ENCODE measurements around the gene NCK2.
"Not testable (repeated sequence)": the region's sequence is repeated elsewhere in the genome, so short reads cannot be mapped to it uniquely, and the experiment has no call there.

Gene NCK2

DNA sequence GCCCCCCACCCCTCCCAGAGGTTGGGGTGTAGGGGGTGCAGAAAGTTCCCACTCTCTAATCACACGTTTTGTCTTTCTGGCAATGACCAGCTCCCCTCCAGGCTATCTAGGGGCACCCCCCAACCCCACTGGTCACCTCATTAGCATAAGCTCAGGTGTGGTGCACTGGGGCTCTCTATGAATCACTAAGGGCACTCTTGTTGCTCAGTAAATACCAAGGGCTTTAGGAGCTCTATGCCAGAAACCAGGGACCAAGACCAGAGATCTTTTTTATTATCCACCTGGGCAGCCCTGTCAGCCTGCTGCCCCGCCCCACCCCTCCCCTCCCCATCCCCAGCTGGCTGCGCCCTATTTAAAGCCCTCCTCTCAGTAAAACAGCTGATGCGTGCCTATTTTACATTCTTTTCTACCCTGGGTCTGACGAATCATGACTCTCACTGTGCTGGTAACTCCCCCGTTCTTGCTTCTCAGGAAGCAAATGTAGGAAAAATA, 24.3 kb downstream of the NCK2 start:
- TF ChIP-seq, protein P1, sequence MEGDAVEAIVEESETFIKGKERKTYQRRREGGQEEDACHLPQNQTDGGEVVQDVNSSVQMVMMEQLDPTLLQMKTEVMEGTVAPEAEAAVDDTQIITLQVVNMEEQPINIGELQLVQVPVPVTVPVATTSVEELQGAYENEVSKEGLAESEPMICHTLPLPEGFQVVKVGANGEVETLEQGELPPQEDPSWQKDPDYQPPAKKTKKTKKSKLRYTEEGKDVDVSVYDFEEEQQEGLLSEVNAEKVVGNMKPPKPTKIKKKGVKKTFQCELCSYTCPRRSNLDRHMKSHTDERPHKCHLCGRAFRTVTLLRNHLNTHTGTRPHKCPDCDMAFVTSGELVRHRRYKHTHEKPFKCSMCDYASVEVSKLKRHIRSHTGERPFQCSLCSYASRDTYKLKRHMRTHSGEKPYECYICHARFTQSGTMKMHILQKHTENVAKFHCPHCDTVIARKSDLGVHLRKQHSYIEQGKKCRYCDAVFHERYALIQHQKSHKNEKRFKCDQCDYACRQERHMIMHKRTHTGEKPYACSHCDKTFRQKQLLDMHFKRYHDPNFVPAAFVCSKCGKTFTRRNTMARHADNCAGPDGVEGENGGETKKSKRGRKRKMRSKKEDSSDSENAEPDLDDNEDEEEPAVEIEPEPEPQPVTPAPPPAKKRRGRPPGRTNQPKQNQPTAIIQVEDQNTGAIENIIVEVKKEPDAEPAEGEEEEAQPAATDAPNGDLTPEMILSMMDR (IDR thresholded peaks at IDR 0.05; ENCODE audit: poor library complexity, severe bottlenecking), result no peak
- ATAC-seq (ENCODE audit: low read depth), result peak; percentile 82
- peaks cover 11% of the 10 kb centered on the region for H3K4me1 ChIP-seq (ENCODE audit: insufficient read depth, poor library complexity, severe bottlenecking)

DNA sequence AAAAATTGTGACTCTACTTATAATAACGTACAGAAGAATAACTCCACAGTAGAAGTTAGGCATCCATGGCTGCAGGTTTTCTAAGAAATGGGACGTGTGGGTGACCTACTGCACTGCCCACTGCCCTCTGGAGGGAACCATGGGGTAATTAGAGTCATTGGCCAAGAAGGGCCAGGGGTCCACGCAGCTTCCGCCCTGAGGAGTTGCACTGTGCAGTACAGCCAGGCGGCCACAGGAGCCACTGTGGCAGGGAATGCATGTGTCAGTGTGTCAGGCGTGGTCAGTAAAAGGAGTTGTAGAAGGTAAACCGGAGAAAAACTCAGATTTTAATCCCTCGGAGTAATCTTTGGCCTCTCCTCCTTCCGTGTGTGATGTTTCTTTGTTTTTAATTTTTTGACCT, 24.8 kb downstream of the NCK2 start:
- DNase-seq (ENCODE audit: low spot score), result no peak
- TF ChIP-seq, protein P1 (IDR thresholded peaks at IDR 0.05; ENCODE audit: poor library complexity, severe bottlenecking), result no peak
- ATAC-seq (ENCODE audit: low read depth), result peak; percentile 31; the same call in 1 of the 3 replicates

More for the DNA sequence above, 24.3 kb downstream of the NCK2 start:
- no peak for DNase-seq (ENCODE audit: low spot score)
- Histone ChIP-seq H3K4me3 (ENCODE audit: severe bottlenecking) (no peak overlapping the region), H3K27ac (ENCODE audit: poor library complexity, severe bottlenecking) (peak overlapping the region; percentile 13), H3K36me3 (ENCODE audit: low read depth) (peaks cover 3% of the 10 kb centered on the region; the same call in 1 of the 2 replicates), H3K9me3 (ENCODE audit: severe bottlenecking) (no peaks in the 10 kb centered on the region), H3K27me3 (ENCODE audit: insufficient read depth, poor library complexity, severe bottlenecking) (no peaks in the 10 kb centered on the region)

DNA sequence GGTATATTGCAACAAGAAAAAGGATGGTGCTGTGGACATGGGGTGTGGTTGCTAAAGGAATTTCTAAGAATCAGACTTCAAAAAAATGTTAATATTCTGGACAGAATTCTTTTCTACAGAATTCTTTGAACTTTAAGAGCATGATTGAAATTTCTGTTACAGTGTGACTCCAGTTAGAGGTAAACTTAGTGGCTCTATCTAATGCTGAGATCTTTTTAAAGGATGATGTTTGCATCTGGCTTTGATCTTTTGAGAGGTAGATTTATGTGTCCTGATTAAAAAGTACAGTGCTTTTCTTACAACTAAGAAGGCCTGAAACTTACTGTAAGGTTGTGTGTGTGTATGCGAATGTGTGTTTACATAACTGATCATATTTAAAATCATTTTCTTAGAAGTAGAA, 25.4 kb downstream of the NCK2 start:
- ATAC-seq (ENCODE audit: low read depth) (no peak), DNase-seq (ENCODE audit: low spot score) (no peak)
- TF ChIP-seq, protein P1 (IDR thresholded peaks at IDR 0.05; ENCODE audit: poor library complexity, severe bottlenecking), result no peak
- Histone ChIP-seq H3K27me3 (ENCODE audit: insufficient read depth, poor library complexity, severe bottlenecking) (no peaks in the 10 kb centered on the region), H3K36me3 (ENCODE audit: low read depth) (peaks cover 3% of the 10 kb centered on the region; the same call in 1 of the 2 replicates), H3K4me1 (ENCODE audit: insufficient read depth, poor library complexity, severe bottlenecking) (peaks cover 11% of the 10 kb centered on the region), H3K4me3 (ENCODE audit: severe bottlenecking) (no peak overlapping the region), H3K27ac (ENCODE audit: poor library complexity, severe bottlenecking) (peak overlapping the region; percentile 13), H3K9me3 (ENCODE audit: severe bottlenecking) (no peaks in the 10 kb centered on the region)

More for the DNA sequence above, 24.8 kb downstream of the NCK2 start:
- Histone ChIP-seq H3K27me3 (ENCODE audit: insufficient read depth, poor library complexity, severe bottlenecking) (no peaks in the 10 kb centered on the region), H3K4me3 (ENCODE audit: severe bottlenecking) (no peak overlapping the region), H3K36me3 (ENCODE audit: low read depth) (peaks cover 3% of the 10 kb centered on the region; the same call in 1 of the 2 replicates), H3K9me3 (ENCODE audit: severe bottlenecking) (no peaks in the 10 kb centered on the region), H3K27ac (ENCODE audit: poor library complexity, severe bottlenecking) (peak overlapping the region; percentile 13), H3K4me1 (ENCODE audit: insufficient read depth, poor library complexity, severe bottlenecking) (peaks cover 11% of the 10 kb centered on the region)

DNA sequence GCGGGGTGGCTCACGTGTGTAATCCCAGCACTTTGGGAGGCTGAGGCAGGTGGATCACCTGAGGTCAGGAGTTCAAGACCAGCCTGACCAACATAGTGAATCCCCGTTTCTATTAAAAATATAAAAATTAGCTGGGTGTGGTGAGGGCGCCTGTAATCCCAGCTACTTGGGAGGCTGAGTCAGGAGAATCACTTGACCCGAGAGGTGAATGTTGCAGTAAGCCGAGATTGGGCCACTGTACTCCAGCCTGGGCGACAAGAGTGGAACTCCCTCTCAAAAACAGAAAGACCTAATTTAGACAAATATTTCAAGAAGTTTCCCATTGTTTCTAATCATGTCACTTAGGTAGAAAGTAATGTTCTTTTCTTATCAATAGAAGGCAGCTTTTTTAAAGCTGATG, 26.6 kb downstream of the NCK2 start:
- peaks cover 11% of the 10 kb centered on the region for H3K4me1 ChIP-seq (ENCODE audit: insufficient read depth, poor library complexity, severe bottlenecking)
- not testable (repeated sequence) for H3K9me3 ChIP-seq (ENCODE audit: severe bottlenecking); H3K27ac ChIP-seq (ENCODE audit: poor library complexity, severe bottlenecking)

DNA sequence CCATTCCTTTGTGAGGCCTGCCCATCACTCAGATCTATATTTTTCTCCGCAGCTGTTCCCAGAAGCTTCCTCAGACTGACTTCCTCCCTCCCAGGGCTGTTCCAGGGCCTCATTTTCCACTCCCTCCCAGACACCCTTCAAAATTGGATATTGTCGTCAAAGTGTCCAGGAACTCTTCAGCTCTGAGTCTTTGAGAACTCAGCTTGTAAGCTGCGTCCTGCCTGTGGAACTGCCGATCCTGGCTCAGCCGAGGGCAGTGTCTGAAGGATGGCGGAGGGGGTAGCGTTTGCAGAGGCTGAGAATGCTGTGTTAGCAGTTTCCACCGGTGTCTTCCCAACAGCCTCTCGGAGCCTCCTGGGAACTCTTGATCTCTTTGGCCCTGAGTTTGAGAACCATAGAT, 27.1 kb downstream of the NCK2 start:
- Histone ChIP-seq H3K27ac (ENCODE audit: poor library complexity, severe bottlenecking) (no peak overlapping the region), H3K27me3 (ENCODE audit: insufficient read depth, poor library complexity, severe bottlenecking) (no peaks in the 10 kb centered on the region), H3K36me3 (ENCODE audit: low read depth) (peaks cover 7% of the 10 kb centered on the region; the same call in 1 of the 2 replicates), H3K4me3 (ENCODE audit: severe bottlenecking) (no peak overlapping the region), H3K9me3 (ENCODE audit: severe bottlenecking) (no peaks in the 10 kb centered on the region), H3K4me1 (ENCODE audit: insufficient read depth, poor library complexity, severe bottlenecking) (peaks cover 11% of the 10 kb centered on the region)
- TF ChIP-seq, protein P1 (IDR thresholded peaks at IDR 0.05; ENCODE audit: poor library complexity, severe bottlenecking), result no peak
- DNase-seq (ENCODE audit: low spot score), result no peak
- ATAC-seq (ENCODE audit: low read depth), result no peak

More for the DNA sequence above, 26.6 kb downstream of the NCK2 start:
- not testable (repeated sequence) for H3K4me3 ChIP-seq (ENCODE audit: severe bottlenecking); H3K27me3 ChIP-seq (ENCODE audit: insufficient read depth, poor library complexity, severe bottlenecking); DNase-seq (ENCODE audit: low spot score); ATAC-seq (ENCODE audit: low read depth); H3K36me3 ChIP-seq (ENCODE audit: low read depth)
